HG03457 (cell line): ENCODE results near the gene UQCC2.

Experiments
- ATAC-seq: cut with Tn5 transposase; IDR thresholded peaks from one replicate; pipeline ENCODE4 v1.9.1; 2021; ENCODE audit warnings: moderate number of reproducible peaks; ENCODE audit not compliant: unreplicated experiment

Gene UQCC2

DNA sequence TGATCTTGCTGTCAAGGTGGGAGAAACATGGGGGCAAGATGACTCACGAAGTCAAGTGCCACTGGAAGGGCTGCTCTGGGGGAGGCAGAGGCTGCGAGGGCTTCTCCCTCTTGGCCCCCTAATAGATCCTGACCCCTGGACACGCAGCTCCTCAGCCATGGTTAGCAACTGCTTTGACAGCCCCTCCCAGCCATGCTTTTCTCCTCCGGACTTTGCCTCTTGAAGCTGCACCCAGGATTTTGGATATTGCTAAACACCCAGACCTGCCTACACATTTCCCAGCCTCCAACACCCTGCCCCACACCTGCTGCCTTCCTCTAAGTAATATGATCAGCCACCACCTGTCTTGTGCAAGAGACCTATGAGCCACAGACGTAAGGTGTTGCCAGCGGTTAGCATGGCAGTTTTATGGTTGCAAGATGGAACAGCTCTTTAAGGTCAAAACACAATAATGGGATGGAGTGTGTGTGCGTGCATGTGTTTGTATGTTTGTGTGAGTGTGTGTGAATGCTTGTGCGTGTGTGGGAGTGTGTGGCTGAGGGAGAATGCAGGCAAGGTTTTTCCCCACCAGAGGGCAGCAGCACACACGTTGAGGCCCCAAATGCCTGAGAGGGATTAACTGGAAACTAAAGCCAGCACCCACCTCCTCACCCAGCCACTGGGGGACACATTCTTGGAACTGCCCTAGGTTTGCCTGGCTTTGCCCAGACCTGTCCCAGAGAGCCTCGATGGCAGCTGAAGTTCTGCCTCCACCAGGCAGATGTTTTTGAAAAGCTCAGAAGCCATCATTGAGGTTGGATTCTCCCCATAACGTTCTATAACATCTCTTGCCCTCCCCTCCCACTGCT, 32.7 kb upstream of the UQCC2 start:
- no peak for ATAC-seq

DNA sequence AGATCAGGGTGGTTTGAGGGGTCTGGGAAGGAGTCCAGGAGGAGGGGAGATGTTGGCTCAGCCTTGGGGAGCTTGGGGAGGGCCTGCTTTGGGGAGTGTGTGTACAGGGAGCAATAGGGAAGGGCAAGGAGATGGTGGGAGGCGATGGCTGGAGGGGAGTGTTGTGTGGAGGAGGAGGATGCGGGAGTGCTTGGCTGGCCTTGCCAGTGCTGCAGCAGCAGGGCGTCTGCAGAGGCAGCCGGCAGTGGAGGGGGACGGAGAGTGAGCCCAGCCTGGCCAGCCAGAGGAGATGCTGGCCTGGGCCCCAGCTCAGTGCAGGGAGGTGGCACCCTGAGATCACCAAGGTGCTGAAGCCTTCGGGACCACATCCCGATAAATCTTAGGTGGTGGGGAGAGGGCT, 31.3 kb upstream of the UQCC2 start:
- no peak for ATAC-seq

DNA sequence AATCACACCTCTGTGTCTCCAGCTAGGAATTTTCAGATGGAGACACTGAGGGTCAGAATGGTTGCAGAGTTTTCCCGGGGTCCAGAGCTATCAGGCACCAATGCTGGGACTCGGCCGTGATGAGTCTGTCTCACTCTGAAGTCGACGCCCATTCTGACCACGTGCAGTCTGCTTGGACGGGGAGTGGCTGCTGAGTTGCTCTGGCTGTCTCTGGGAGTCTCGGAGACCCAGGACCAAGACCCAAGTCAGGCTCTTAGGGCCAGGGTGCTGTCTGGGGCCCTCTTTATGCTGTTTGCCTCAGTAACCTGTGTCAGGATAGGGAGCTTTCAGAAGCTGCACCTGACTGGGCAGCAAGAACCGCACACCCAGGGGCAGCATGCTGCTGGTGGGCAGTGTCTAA, 30.6 kb upstream of the UQCC2 start:
- no peak for ATAC-seq

DNA sequence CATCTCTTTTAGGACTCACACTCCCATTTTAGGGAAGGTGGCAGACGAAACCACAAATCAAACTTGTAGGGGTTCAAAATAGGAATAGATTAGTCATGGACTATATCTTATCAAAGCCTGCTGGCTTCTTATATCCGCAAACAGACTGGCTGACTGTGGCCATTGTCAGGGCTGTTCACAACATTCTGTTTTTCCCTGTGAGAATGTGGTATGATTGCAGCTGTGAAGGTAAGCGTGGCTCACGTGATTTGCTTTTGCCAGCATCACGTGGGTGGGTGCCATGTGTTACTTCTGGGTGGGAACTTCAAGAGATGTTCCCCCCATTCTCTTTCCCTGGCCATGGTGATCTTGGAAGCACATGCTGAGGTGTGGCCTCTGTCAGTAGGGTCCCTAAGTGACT, 29.3 kb upstream of the UQCC2 start:
- ATAC-seq = no peak

DNA sequence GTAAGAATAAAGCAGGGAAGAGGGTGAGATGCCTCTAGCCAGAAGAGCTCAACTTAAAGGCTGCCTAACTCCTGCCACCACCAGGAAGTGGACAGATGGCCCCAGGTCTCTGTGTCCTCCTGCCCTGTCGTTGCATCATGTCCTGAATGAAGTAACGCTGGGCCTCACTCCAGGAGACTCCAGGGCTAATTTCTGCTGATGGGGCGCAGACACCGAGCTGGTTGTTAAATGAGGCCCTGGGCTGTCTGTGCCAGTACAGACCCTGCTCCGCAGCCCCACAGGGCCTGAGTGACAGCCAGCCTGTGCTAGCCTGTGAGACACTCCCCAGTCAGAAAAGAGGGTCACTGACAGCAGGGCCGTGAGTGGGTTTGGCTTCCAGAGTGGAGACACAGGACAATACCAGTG, 28.7 kb upstream of the UQCC2 start:
- no peak for ATAC-seq

DNA sequence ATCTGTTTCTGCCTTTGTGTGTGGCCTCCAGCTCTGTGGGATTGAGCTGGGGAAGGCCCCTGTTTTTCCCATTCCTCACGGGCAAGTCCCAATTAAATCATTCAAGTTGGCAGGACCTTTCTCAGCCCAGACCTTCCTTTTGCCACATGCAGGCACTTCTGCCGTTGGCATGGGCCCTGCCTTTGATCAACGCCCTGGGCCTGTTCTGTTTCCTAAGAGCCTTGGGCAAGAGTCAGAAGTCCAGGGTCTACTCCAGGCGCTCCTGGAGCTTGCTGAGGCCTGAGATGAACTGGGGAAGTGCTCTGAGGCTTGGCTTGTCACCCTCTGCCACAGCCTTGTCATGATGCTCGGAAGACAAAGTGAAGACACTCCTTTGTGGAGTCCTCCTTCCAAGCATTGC, 28.1 kb upstream of the UQCC2 start:
- ATAC-seq = no peak

DNA sequence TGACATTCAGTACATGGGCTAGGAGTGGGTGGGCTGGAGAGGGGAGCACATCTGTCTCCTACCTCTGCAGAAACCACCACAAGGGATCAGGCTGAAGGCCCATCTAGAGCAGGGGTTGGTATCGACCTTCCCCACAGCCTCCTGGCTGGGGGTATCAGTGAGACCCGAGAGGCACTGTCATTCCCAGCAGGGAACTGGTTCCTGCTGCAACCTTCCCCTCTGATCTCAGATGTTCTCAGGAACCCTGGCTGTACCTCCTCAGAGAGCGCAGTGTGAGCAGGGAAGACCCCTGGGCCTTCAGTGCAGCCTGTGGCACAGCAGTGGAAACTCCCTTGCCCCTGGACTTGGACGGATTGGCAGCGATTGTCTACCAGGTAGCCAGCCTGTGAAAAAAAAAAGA, 27.4 kb upstream of the UQCC2 start:
- ATAC-seq = no peak

DNA sequence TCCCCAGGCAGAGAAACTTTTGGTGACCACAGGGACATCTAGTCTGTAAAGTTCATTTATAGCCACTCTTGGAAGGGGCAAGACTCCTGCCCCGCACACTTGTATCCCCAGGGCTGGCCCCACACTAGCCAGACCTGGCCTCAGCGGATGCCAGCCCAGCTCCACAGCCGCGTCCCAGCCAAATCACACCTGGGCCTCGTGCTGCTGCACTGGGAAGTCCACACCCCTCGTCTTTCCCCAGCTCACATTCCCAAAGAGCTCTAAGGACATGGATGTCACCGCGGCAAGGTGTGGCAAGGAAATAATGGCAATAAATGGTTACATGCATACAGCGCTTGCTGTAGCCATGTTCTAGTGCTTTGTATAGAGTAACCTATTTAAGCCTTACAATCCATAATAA, 26.7 kb upstream of the UQCC2 start:
- ATAC-seq = no peak

DNA sequence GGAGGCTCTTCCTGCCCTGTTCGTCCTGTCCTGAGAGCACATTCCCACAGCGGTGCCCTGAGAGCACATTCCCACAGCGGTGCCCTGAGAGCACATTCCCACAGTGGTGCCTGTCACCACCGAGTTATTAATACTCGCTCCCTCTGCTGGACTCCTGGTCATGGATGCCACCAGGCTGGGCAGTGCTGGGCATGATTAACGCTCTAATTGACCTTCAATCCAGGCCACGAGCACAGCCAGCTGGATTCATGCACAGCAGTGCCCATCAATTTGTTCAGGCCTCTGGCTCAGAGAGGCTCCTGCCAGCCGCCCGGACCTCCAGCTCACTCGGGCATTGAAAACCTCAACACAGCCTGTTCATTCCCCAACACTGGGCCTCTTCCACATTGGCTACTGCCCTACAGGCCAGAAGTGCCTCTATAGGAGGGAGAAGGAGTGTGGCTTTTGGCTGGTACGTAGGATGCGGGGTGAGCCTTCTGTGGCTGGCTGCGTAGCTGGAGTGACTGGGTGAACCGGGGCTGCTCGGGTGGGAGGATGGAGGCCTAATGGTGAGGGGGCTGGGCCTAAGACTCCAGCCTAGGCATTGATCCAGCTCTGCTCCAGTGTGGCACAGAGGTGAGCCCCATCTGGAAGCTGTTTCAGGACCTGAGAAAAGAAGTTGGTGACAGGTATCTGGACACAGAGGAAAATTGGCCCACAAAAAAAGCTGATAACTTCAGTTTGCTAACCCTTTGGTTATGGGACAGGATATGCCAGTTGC, 25.9 kb upstream of the UQCC2 start:
- no peak for ATAC-seq

DNA sequence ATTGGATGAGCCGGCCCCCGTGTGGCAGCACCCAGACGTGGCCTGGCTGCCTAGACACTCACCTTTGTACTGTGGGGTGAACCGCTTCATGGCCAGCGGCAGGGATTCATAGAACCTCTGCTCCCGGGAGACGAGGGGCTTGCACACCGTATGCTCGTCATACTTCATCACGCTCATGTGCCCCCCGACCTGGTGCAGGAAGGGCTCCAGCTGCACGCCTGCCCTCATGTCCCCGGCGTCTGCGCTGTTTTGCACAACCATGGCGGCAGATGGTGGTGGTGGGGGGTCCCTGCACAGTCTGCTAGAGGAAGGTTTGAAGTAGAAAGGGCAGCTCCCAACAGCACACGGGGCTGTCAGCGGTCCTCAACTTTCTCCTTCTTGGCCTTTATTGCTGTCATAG, 23.7 kb upstream of the UQCC2 start:
- ATAC-seq = no peak

DNA sequence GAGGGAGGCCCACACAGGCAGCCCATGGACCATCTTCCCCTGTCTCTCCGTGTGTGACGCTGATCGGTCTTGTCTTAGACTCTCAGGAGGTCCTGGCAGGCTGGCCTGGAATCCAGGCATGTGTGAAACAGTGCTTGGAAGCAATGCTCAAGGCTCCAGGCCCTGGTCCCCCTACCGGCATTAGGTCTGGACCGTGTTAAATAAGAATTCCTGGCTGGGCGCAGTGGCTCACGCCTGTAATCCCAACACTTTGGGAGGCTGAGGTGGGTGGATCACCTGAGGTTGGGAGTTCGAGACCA, 22.2 kb upstream of the UQCC2 start:
- no peak for ATAC-seq

DNA sequence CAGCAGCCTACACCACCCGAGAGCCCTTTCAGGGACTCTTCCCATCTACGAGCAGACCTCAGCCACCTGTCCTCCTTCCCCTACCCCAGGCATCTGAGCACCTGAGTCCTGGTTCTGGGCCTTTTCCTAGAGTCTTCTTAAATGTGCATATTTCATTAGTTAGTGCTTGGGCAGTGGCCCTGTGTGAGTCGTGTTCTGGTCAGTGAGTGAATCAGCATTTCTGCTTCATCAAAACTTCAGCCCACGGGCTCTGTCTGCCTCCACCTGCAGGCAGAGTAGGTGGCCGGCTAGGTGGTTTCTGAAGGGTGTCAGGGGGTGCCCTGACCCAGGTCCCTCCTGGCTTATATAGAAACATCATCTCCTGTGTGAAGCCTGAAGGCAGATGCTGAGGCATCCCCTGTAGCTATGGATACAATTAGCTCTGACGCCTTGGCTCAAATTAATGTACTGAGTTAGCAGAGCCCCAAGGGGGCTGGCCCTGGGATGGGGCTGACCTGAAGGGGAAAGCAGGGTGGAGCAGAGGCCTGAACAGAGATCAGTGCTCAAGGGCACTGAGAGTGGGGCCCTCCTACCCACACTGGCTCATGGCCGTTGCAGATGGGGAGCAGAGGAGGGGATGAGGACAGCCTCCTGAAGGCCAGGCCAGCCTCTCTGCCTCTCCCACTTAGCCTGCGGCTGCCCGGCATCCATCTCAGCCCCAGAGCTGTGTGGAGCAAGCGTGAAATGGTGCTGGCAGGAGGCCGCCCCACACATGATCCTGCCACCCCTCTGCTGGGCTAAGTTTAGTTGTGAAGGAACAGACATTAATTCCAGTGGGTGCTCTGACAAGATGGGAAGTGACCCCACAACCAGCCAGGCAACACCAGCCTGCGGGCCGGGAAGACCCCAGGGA, 21.6 kb upstream of the UQCC2 start:
- no peak for ATAC-seq

DNA sequence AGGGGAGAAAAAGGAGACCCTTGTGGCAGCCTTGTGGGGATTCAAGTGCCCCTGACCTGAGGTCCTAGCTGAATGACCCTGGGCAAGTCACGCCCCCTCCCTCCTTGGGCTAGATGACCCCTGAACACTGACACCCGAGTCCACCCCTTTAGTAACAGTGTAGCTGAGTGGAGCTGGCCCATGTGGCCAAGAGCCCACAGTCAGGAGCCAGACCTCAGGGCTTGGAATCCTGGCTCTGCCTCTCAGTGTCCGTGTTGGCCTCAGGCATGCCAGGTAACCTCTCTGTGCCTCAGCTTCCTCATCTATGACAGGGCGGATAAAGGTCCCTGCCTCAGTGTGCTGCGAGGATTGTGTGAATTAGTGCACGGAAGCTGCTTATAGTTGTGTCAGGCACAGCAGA, 20.9 kb upstream of the UQCC2 start:
- no peak for ATAC-seq

DNA sequence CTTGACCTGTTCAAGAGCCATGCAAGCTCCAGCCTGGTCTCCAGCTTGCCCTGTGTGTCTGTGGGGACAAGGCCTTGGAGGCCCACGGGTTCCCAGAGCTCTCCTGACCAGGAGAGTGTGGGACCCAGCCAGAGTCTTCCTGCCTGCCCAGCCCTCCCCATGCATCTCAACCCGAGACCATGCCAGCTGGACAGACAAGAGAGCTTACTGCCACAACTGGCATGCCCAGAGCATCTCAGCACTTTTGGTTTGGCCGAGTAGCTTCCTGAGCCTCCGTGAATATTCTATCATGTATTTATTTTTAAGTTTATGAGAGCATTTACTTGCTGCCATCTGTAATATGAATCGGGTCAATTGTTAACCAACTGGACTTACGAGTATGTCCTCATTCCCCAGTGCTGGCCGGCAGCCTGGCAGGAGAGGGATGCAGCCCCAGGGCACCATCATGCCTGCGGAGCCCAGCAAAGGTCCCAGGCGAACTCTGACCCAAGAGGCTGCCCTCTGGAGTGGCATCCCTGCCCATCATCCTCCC, 20.3 kb upstream of the UQCC2 start:
- no peak for ATAC-seq

DNA sequence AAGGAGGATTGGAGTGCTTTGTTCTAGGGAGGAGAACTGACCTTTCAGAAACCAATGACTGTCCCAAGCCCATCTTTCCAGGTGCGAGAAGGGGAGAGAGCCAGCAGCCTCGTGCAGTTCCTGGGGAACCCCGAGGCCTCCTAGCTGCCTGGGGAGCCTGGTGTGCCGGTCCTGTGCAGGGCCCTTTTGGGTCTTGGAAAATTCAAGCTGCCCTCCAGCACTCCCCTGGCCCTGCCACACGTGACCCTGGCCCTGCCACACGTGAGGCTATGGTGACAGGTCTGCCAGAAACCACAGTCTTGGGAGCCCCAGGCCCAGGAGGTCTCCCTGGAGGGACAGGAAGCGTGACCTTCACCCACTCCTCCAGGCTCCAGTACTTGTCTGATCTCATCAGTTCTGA, 19.5 kb upstream of the UQCC2 start:
- ATAC-seq = no peak

DNA sequence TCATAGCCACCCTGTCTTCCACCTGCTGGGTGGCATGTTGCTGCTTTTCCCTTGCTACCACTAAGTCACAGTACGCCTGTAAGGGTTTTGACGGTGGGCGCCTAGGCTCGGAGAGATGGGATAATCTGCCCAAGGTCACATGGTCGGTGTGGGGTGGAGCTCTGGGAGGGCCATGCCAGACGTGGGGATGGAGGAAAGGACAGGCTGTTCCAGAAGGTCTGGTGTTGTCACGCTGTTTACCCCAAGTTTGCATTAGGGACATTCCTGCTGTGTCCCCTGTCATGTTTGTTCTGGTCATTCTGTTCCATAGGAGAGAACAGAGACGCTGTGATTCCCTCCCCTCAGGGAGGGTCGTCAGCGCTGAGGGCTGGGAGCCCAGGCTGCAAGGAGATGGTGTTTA, 19.1 kb upstream of the UQCC2 start:
- ATAC-seq = no peak

DNA sequence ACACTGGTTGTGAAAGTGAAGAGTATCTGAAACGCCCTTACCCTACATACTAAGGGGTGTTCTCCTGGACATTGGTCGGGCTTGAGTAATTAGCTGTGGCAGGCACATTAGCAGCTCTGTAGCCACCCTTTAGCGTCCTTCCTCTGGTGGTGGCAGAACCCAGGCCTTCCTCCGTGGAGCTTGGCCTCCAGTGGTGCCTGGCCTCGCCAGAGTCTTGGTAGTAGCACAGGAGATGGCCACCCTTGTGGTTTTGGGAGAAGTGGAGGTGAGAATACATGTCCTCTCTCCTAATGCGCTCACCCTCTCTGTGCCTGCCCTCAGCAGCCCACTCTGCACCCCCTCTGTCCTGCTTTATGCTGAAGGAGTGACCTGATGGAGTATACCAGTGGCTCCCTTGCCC, 17.6 kb upstream of the UQCC2 start:
- no peak for ATAC-seq

DNA sequence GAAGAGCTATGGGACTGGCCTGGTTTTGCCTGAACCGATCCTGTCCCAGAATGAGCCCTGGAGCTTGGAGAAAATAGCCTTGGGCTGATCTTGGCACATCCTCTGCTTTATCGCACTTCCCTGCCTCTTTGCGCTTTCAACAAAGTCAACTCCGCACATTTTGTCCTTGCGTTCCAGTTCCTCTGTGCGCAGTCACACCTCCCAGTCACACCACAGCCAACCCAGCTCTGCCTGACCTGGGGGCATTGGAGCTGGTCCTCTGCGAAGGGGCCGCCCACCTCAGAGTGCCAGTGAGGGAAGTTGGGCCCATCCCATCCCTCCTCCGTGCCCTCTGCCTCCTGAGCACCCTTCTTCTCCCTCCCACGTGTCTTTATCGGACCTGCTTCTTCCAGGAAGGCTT, 16.9 kb upstream of the UQCC2 start:
- ATAC-seq = no peak

DNA sequence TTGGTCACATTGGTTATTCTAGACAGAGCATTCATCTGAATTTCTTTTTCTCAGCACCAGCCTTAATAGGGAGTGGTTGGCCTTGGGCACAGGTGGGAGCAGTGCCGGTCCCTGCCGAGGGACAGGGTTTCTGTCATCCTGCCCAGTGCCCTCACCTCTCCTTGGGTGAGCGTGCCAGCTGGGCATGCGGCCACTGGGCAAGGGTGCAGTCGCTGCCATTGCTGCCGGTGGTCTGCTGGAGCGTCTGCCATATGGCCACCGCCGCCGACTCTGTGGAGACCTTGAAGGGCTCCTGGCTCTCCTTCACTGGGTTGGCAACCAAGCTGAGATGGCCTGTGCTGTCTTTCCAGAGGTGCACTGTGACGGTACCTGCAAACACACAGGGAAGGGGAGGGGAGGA, 16.4 kb upstream of the UQCC2 start:
- no peak for ATAC-seq

DNA sequence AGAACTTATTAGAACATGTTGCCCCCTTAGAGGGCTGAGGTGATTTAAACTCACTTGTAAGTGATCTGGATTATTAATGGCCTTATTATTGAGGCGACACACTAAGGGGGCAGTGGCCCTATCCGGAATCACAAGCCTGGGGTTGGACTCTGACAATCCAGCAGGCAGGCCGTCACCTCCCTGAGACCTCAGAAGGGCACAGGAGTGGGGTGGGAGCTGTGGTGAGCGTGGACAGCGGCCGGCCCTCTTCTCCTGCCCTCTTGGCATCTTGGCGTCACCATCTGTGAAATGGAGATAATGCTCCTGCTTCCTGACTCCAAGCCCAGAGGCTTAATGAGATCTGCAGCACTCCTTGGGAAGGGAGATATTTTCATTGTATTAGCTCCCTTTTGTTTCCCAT, 15.6 kb upstream of the UQCC2 start:
- no peak for ATAC-seq

DNA sequence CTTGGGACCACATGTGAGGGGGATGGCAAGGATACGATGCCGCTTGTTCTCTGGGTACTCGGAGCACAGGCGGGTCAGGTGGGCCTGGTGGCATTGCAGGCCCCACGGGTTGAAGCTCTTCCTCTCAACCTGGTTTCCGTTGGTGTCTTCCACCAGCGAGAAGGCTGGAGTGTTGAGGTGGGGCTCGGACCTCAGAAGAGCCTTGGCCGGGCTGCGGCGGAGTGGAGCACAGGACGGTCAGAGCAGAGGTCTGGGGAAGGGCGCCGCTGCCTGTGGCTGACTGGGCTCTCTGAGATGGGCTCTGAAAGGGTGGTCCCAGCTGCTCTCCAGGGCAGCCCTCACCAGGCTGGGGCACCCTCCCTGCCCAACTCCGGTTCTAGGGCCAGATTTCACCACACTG, 15.2 kb upstream of the UQCC2 start:
- ATAC-seq = no peak
